Left forelimb (tissue), 1 donor: ENCODE results near the gene ZWILCH.

ENCODE experiments used
- DNase-seq: peaks from one replicate; pipeline ENCODE4 v3.0.0-alpha.2; 2018; ENCODE audit warnings: low spot score

The ZWILCH gene

GRCh38 chr15:66545255-66545654, 40.1 kb downstream of the ZWILCH start:
- DNase-seq = no peak

- DNase-seq = no peak
These were observed 50.6 kb downstream of the ZWILCH start for GRCh38 chr15:66555685-66556084.

- DNase-seq = no peak
These were observed 53.1 kb downstream of the ZWILCH start for GRCh38 chr15:66558271-66558670.

GRCh38 chr15:66560856-66561525, 55.9 kb downstream of the ZWILCH start:
- DNase-seq = no peak

GRCh38 chr15:66563126-66563525, 58.0 kb downstream of the ZWILCH start:
- DNase-seq = no peak

GRCh38 chr15:66563566-66564110, 58.5 kb downstream of the ZWILCH start:
- DNase-seq = no peak

- no peak for DNase-seq
These were observed 59.3 kb downstream of the ZWILCH start for GRCh38 chr15:66564136-66565041.

GRCh38 chr15:66565141-66565641, 60.1 kb downstream of the ZWILCH start:
- DNase-seq = no peak

- DNase-seq = no peak
These were observed 60.6 kb downstream of the ZWILCH start, which contains the start of gene LCTL for GRCh38 chr15:66565741-66566144. LCTL (minus strand) TSS chr15:66565998; CDS start chr15:66565365, 633 bp downstream.

GRCh38 chr15:66566963-66567531, 61.9 kb downstream of the ZWILCH start:
- no peak for DNase-seq

GRCh38 chr15:66567897-66568296, 62.8 kb downstream of the ZWILCH start:
- no peak for DNase-seq

- peak; percentile 25 for DNase-seq
These were observed 64.5 kb downstream of the ZWILCH start for GRCh38 chr15:66569461-66570137.

GRCh38 chr15:66570327-66570726, 65.2 kb downstream of the ZWILCH start:
- DNase-seq = peak; percentile 42

GRCh38 chr15:66570842-66571478, 65.8 kb downstream of the ZWILCH start:
- peak; percentile 5 for DNase-seq

GRCh38 chr15:66572146-66572545, 67.0 kb downstream of the ZWILCH start:
- DNase-seq = peak; percentile 51

- peak; percentile 54 for DNase-seq
These were observed 68.2 kb downstream of the ZWILCH start for GRCh38 chr15:66573348-66573718.

- peak; percentile 81 for DNase-seq
These were observed 68.8 kb downstream of the ZWILCH start for GRCh38 chr15:66573719-66574595.

- DNase-seq = no peak
These were observed 69.4 kb downstream of the ZWILCH start for GRCh38 chr15:66574596-66574950.

GRCh38 chr15:66578286-66578875, 73.3 kb downstream of the ZWILCH start:
- DNase-seq = no peak

- DNase-seq = no peak
These were observed 75.5 kb downstream of the ZWILCH start for GRCh38 chr15:66580643-66581042.
